HCEC 1CT (cell line): ENCODE data around the gene CDKN1B.
A peak's percentile ranks its signal among the peaks of the same experiment; 100 is the strongest.

Experiments
- DNase-seq: peaks from one replicate; pipeline ENCODE4 v3.0.0-alpha.2; 2017

Gene CDKN1B

DNA sequence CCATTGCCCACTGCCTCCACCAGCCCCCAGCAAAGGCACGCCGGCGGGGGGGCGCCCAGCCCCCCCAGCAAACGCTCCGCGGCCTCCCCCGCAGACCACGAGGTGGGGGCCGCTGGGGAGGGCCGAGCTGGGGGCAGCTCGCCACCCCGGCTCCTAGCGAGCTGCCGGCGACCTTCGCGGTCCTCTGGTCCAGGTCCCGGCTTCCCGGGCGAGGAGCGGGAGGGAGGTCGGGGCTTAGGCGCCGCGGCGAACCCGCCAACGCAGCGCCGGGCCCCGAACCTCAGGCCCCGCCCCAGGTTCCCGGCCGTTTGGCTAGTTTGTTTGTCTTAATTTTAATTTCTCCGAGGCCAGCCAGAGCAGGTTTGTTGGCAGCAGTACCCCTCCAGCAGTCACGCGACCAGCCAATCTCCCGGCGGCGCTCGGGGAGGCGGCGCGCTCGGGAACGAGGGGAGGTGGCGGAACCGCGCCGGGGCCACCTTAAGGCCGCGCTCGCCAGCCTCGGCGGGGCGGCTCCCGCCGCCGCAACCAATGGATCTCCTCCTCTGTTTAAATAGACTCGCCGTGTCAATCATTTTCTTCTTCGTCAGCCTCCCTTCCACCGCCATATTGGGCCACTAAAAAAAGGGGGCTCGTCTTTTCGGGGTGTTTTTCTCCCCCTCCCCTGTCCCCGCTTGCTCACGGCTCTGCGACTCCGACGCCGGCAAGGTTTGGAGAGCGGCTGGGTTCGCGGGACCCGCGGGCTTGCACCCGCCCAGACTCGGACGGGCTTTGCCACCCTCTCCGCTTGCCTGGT, at the start of gene CDKN1B:
Gene CDKN1B, plus strand, starts transcription at position 576 of the 793 bp plus-strand sequence. CDS start 472 bp downstream, outside the sequence.
- peak; percentile 95 for DNase-seq

DNA sequence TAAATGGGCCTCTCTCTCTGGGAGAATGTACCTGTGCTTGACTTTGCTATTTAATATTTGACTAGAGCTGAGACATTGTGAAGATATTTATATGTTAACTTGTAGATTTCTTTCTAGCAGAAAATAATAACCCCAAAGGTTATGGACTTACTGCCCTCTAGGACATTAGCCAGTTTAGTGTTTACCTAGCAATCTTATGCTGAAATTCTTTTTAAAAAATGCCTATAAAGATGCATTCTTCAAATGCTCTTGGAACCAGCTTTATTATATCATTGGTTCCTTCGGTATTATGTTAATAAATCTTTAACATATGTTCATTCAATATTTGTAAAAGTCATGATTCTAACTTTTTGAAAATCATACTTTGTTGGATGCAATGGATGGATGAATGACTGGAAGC, 49.2 kb upstream of the CDKN1B start:
- DNase-seq, result no peak

DNA sequence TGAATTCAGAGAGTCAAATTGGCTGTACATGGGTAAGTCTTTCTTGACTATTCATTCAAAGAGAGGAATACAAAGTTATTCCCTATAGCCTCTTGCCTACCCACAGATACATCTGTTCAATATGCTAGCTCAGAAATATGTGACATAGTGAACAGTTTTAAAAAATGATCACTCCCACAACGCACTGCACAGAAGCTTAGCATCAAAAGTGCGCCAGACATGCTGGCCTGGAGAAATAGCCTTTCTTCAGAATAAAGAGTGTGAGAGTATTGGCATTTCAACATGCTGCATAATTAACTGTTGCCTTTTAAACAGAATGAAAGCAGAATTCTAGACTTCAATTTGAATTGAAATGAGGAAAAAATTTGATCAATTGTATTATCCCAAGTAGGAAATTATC, 48.1 kb upstream of the CDKN1B start:
- DNase-seq, result no peak

DNA sequence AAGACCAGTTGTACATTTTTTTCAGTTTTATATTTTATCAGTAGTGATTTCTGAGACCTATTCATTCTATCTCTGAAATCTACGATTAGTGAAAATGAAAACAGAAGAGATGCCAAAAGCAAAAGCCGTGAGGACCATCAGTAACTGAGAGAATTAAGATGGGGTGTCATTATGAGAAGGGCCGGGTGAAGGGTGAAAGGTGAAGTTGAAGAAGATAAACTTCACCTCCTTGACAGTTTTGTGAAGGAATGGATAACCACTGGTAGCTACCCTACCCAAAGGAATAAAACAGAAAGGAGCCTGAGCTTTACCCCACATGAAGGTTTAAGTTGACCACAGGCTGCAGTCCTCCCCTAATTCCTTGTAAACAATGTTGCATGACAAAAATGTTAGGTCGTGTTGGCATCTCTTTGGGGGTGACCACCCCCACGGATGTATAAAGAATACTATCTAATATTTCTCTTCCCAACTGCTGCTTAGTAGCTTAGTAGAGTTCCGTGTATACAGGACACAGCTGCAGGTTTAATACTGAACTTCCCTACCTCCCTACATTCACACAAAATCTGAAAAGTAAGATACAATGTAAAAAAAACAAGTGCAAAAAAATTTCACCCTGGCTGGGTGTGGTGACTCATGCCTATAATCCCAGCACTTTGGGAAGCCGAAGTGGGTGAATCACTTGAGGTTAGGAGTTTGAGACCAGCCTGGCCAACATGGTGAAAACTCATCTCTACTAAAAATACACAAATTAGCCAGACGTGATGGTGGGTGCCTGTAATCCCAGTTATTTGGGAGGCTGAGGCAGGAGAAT, 45.1 kb upstream of the CDKN1B start:
- peak; percentile 43 for DNase-seq

- no peak for DNase-seq
Measured at GRCh38 chr12:12673296-12673695, 43.9 kb upstream of the CDKN1B start.

DNA sequence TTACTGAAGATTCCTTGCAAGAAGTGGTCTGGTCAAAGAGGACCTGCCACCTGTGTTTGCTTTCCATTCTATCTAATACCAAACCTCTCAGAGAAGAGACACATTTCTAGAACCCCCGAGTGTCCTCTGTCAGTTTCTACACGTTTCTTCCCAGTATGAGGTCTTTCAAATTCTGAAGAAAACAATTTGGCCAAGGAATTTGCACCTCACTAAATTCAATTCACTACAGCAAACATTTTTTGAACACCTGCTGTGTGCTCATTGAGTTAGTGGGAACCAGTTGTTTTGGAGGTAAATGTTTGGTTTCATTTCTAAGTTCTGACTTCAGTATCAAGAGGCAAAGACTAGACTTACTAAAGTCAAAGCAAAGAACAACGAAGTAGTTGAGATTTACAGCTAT, 40.6 kb upstream of the CDKN1B start:
- DNase-seq, result no peak

- DNase-seq, result no peak
Measured at GRCh38 chr12:12681061-12681765, 36.0 kb upstream of the CDKN1B start.

DNA sequence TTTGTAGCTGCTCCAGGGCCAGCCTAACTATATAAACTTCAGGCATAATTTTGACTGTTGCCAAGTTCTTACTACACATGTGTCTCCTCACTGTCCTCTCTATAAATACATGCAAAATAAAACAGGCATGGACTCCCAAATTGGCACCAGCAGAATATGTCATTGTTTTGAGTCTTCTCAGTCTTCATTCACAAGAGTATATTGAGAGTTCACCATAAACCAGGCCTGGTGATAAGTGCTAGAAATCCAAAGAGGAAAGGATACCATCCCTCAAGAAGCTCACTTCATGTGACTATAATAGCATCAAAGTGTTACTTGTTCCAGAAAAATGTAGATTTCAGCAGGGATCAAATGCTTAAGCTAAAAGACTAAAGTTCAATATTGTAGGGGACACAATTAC, 34.9 kb upstream of the CDKN1B start:
- no peak for DNase-seq

GRCh38 chr12:12683136-12683697, 34.0 kb upstream of the CDKN1B start:
- no peak for DNase-seq

DNA sequence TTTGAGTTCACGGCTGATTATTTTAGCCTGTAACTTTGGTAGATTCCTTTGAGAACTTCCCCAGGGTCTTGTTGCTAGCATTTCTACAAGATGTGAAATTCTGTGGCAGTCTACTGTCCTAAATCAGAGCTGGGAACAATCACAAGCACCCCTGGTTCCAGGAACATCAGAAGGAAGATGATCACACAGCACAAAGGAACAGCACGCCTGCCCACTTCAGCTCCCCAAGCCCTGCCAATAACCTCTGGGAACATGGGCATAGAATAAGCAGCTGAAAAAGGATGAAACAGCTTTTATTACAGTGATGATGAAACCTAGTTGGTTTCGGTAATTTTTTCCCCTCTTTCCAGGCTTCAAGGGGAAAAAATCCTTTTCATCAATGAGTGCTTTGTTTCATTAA, 33.4 kb upstream of the CDKN1B start:
- DNase-seq, result no peak

DNA sequence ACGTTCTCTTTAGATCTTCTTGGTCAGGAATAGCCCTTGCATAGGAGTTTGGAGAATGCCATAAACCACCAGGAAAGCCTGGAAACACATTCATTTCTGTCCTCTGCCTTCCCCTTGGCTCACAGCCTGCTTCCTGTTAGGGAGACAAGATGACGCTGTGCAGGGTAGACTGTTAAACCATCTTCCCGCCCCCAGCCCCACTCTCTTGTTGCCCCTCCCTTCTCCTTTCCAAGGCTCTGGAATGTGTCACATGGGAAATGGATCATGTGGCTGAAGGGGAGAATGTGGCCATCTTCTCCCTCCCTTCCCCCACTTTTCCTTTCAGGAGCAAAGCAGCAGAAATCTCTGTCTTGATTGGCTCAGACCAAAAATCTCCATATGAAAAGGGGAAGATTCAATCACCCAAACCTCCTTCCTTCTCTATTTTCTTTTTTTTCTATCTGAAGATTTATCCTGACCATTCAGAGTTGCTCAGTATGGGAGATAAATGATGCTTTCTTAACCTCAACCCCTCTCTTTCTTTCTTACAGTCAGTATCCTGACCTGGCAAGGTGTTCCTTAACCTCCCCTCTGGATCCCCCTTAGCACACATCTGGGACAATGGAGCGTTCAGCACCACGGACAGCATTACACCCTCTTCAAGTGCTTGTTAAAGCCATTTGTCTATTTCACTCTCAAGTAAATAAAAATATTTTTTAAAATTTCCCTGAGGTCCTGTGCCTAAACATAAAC, 32.6 kb upstream of the CDKN1B start:
- peak; percentile 24 for DNase-seq

DNA sequence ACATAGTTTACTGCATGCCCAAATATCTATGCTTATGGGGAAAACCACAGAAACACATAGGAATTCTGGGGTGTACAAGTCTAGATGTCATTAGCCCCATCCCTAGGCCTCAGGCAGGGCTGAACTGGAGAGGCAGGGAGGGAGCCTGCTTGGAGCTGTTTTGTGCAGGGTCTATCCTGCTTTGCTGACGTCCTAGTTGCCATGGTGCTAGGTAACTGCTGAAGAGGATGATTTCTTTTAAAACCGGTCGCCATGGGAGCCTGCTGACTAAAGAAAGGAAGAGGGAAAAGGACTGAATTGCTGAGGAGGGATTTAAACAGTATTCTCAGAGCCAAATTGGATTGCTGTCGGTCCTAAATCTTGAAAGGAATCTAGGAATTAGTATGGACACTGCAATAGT, 31.9 kb upstream of the CDKN1B start:
- no peak for DNase-seq

DNA sequence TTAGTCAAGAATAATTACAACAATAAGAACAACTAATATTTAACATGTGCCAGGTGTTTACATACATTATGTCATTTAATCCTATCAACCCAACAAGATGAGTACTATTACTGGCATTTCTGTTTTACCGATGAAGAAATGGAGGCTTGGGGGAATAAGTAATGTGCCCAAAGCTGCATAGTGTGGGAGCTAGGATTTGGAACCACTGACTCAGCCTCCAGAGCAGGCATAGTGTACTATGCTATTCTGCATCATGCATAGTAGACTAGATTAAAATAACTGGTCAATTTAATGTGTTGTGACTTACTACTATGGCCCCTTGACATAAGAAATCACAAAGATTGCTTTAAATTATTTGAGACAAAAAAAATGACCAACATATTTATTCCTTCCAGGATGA, 30.7 kb upstream of the CDKN1B start:
- DNase-seq, result no peak

DNA sequence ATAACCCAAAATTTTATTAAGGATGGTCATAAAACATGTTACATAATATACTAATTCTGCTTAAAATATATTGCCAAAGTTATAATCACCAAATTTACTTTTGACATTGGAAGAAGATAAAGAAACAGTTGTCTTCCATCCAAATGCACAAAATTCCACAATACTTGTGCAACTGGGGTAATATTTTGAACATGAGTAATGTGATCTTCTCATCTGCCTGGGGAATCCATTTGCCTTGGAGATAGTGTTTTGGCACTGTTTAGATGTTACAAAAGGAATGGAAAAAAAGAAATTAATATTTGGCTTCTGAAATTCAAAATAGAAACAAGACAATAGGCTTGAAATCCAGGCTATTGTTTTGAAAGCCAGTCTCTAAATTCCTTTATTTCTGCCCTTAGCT, 30.2 kb upstream of the CDKN1B start:
- DNase-seq, result peak; percentile 60

- DNase-seq, result peak; percentile 16
Measured at GRCh38 chr12:12689647-12690300, 27.4 kb upstream of the CDKN1B start.

- DNase-seq, result no peak
Measured at GRCh38 chr12:12691549-12691948, 25.6 kb upstream of the CDKN1B start.

GRCh38 chr12:12693111-12693671, 24.0 kb upstream of the CDKN1B start:
- DNase-seq, result no peak

GRCh38 chr12:12696562-12697383, 20.4 kb upstream of the CDKN1B start:
- DNase-seq, result peak; percentile 67

- DNase-seq, result no peak
Measured at GRCh38 chr12:12699345-12699744, 17.8 kb upstream of the CDKN1B start.

- DNase-seq, result no peak
Measured at GRCh38 chr12:12700254-12700653, 16.9 kb upstream of the CDKN1B start.

- no peak for DNase-seq
Measured at GRCh38 chr12:12701457-12701856, 15.7 kb upstream of the CDKN1B start.
